Mesenchymal stem cell (in vitro differentiated cells and primary cell): Measurements from ENCODE around the gene FASTKD2.

Experiments
- DNase-seq: peaks from one replicate; pipeline ENCODE4 v3.0.0-alpha.2; 2013
- H2AFZ ChIP-seq: one replicate; pipeline ENCODE4 v1.6.1; 2013; ENCODE audit warnings: low read depth, mild to moderate bottlenecking, control low read depth, inconsistent platforms, low read length, moderate library complexity
- H2AK5ac ChIP-seq: 2 replicates; pipeline ENCODE4 v1.6.1; 2013; ENCODE audit warnings: low read length, moderate library complexity, mild to moderate bottlenecking, inconsistent platforms; ENCODE audit not compliant: severe bottlenecking
- H2BK120ac ChIP-seq: one replicate; pipeline ENCODE4 v1.6.1; 2013; ENCODE audit warnings: low read depth, mild to moderate bottlenecking, inconsistent platforms, low read length, moderate library complexity
- H2BK12ac ChIP-seq, 2 experiments: one replicate each; pipeline ENCODE4 v1.6.1; 2013; ENCODE audit warnings: inconsistent platforms in 2 of 2, low read length in 2 of 2, mild to moderate bottlenecking in 2 of 2, moderate library complexity in 2 of 2, control low read depth in 1 of 2
- H2BK15ac ChIP-seq: one replicate; pipeline ENCODE4 v1.6.1; 2013; ENCODE audit warnings: mild to moderate bottlenecking, low read depth, inconsistent platforms; ENCODE audit not compliant: poor library complexity, severe bottlenecking
- H2BK5ac ChIP-seq: 2 replicates; pipeline ENCODE4 v1.6.1; 2013; ENCODE audit warnings: low read depth, mild to moderate bottlenecking, low read length, control low read depth, inconsistent platforms; ENCODE audit not compliant: poor library complexity, severe bottlenecking
- H3K14ac ChIP-seq, 2 experiments: one replicate each; pipeline ENCODE4 v1.6.1; 2013; ENCODE audit warnings: inconsistent platforms in 2 of 2, low read length in 2 of 2, control low read depth in 1 of 2, mild to moderate bottlenecking in 1 of 2, moderate library complexity in 1 of 2
- H3K18ac ChIP-seq, 2 experiments: one replicate each; pipeline ENCODE4 v1.6.1; 2013; ENCODE audit warnings: inconsistent platforms in 2 of 2, low read length in 2 of 2, control low read depth in 1 of 2, low read depth in 1 of 2, mild to moderate bottlenecking in 1 of 2
- H3K23ac ChIP-seq, 2 experiments: one replicate each; pipeline ENCODE4 v1.6.1; 2013; ENCODE audit warnings: inconsistent platforms in 2 of 2, low read length in 2 of 2, mild to moderate bottlenecking in 2 of 2, moderate library complexity in 2 of 2, control low read depth in 1 of 2
- H3K27ac ChIP-seq: 2 replicates; pipeline ENCODE4 v1.5.1; 2013; ENCODE audit warnings: mild to moderate bottlenecking, moderate library complexity, low read length, control low read depth, inconsistent platforms; ENCODE audit not compliant: poor library complexity, severe bottlenecking
- H3K27me3 ChIP-seq, 2 experiments: 2 replicates each; pipeline versions ENCODE4 v1.6.1 to v1.7.0; 2013; ENCODE audit warnings: low read length in 2 of 2, mild to moderate bottlenecking in 2 of 2, moderate library complexity in 2 of 2, control low read depth in 1 of 2, inconsistent platforms in 1 of 2; ENCODE audit not compliant: control insufficient read depth in 1 of 2, insufficient read depth in 1 of 2
- H3K36me3 ChIP-seq, 2 experiments: 2 replicates each; pipeline versions ENCODE4 v1.6.1 to v1.7.0; 2013; ENCODE audit warnings: low read length in 2 of 2, control low read depth in 1 of 2, inconsistent platforms in 1 of 2, low read depth in 1 of 2, mild to moderate bottlenecking in 1 of 2; ENCODE audit not compliant: insufficient read depth in 2 of 2, control insufficient read depth in 1 of 2
- H3K4ac ChIP-seq, 2 experiments: one replicate each; pipeline ENCODE4 v1.6.1; 2013; ENCODE audit warnings: inconsistent platforms in 2 of 2, low read length in 2 of 2, mild to moderate bottlenecking in 2 of 2, moderate library complexity in 2 of 2, control low read depth in 1 of 2, low read depth in 1 of 2
- H3K4me1 ChIP-seq: 2 replicates; pipeline ENCODE4 v1.6.1; 2013; ENCODE audit warnings: low read depth, low read length, control low read depth; ENCODE audit not compliant: control insufficient read depth, insufficient read depth
- H3K4me2 ChIP-seq: 2 replicates; pipeline ENCODE4 v1.6.1; 2013; ENCODE audit warnings: low read length, mild to moderate bottlenecking, inconsistent platforms; ENCODE audit not compliant: poor library complexity, severe bottlenecking
- H3K4me3 ChIP-seq, 2 experiments: 2 replicates each; pipeline versions ENCODE4 v1.5.1 to v1.7.0; 2013; ENCODE audit warnings: low read length in 2 of 2, mild to moderate bottlenecking in 2 of 2, control low read depth in 1 of 2, low read depth in 1 of 2; ENCODE audit not compliant: insufficient read depth in 1 of 2
- H3K79me1 ChIP-seq: replicated peaks from 2 replicates; pipeline ENCODE4 v1.6.1; 2013; ENCODE audit warnings: mild to moderate bottlenecking, control low read depth, low read length, inconsistent platforms; ENCODE audit not compliant: poor library complexity, severe bottlenecking
- H3K9ac ChIP-seq: 2 replicates; pipeline ENCODE4 v1.7.0; 2013; ENCODE audit warnings: mild to moderate bottlenecking, low read length, moderate library complexity
- H3K9me3 ChIP-seq: 2 replicates; pipeline ENCODE4 v1.7.0; 2013; ENCODE audit warnings: mild to moderate bottlenecking, low read length; ENCODE audit not compliant: control insufficient read depth
- H4K8ac ChIP-seq: one replicate; pipeline ENCODE4 v1.6.1; 2013; ENCODE audit warnings: inconsistent platforms, mild to moderate bottlenecking, low read length, moderate library complexity
- H4K91ac ChIP-seq: one replicate; pipeline ENCODE4 v1.6.1; 2013; ENCODE audit warnings: mild to moderate bottlenecking, low read length, inconsistent platforms
- WGBS: methylation state at CpG from one replicate; pipeline ENCODE4 v1.1.7; 2013; ENCODE audit warnings: mixed read lengths; 5-methylcytosine and 5-hydroxymethylcytosine counted together

FASTKD2 gene

GRCh38 chr2:206764673-206765241, 649 bp upstream of the FASTKD2 start:
- Histone ChIP-seq H3K27ac (peak overlapping the region; percentile 89), H2BK120ac (no peak overlapping the region), H3K23ac (no peak overlapping the region), H3K4me1 (peaks cover 3% of the 10 kb centered on the region), H3K36me3 (peaks cover 0 to 31% of the 10 kb centered on the region in 2 experiments), H3K9me3 (no peaks in the 10 kb centered on the region), H2AK5ac (no peak overlapping the region), H4K8ac (peak overlapping the region; percentile 92), H3K79me1 (peaks cover 13% of the 10 kb centered on the region), H4K91ac (no peak overlapping the region), H3K27me3 (peaks cover 14% of the 10 kb centered on the region in 2 experiments), H3K4ac (no peak overlapping the region), H2BK15ac (no peak overlapping the region), H2AFZ (peak overlapping the region; percentile 55), H3K4me3 (peak overlapping the region; percentile 74 to 98), H2BK5ac (no peak overlapping the region), H3K18ac (no peak overlapping the region), H3K14ac (no peak overlapping the region), H3K4me2 (peak overlapping the region; percentile 62), H3K9ac (peak overlapping the region; percentile 100), H2BK12ac (no peak overlapping the region)
- WGBS, result 8% methylated on average over 18 of the region's 18 CpGs
- DNase-seq, result no peak

GRCh38 chr2:206766057-206766930, 888 bp downstream of the FASTKD2 start:
- WGBS, result 89% methylated on average over 3 of the region's 12 CpGs
- no peak overlapping the region for H2BK120ac ChIP-seq
- peaks cover 9 to 10% of the 10 kb centered on the region in 2 experiments for H3K27me3 ChIP-seq
- H2BK5ac ChIP-seq, result no peak overlapping the region
- H3K4me1 ChIP-seq, result peaks cover 3% of the 10 kb centered on the region
- no peak overlapping the region for H2BK15ac ChIP-seq
- no peak overlapping the region for H4K8ac ChIP-seq
- H3K27ac ChIP-seq, result no peak overlapping the region
- peaks cover 15% of the 10 kb centered on the region for H3K79me1 ChIP-seq
- no peak overlapping the region for H3K4ac ChIP-seq
- H3K4me2 ChIP-seq, result peak overlapping the region; percentile 71
- H3K4me3 ChIP-seq, result peak overlapping the region; percentile 74 to 98
- no peaks in the 10 kb centered on the region for H3K9me3 ChIP-seq
- H4K91ac ChIP-seq, result no peak overlapping the region
- H2AFZ ChIP-seq, result no peak overlapping the region
- H3K9ac ChIP-seq, result peak overlapping the region; percentile 100
- H2BK12ac ChIP-seq, result no peak overlapping the region
- no peak for DNase-seq
- H3K23ac ChIP-seq, result no peak overlapping the region
- no peak overlapping the region for H2AK5ac ChIP-seq
- H3K14ac ChIP-seq, result no peak overlapping the region
- H3K36me3 ChIP-seq, result peaks cover 0 to 44% of the 10 kb centered on the region in 2 experiments
- H3K18ac ChIP-seq, result no peak overlapping the region

- H3K79me1 ChIP-seq, result peaks cover 8% of the 10 kb centered on the region
- no peak overlapping the region for H2AK5ac ChIP-seq
- no peak overlapping the region for H3K14ac ChIP-seq
- no CpG with 5 or more reads among the region's 1 CpG for WGBS
- H3K9me3 ChIP-seq, result peaks cover 19% of the 10 kb centered on the region
- no peak overlapping the region for H3K4me3 ChIP-seq
- H3K27me3 ChIP-seq, result no peaks in the 10 kb centered on the region
- H3K23ac ChIP-seq, result no peak overlapping the region
- H3K4ac ChIP-seq, result no peak overlapping the region
- DNase-seq, result no peak
- no peak overlapping the region for H2AFZ ChIP-seq
- H3K4me2 ChIP-seq, result no peak overlapping the region
- H4K91ac ChIP-seq, result no peak overlapping the region
- no peak overlapping the region for H4K8ac ChIP-seq
- peaks cover 3 to 97% of the 10 kb centered on the region in 2 experiments for H3K36me3 ChIP-seq
- H2BK15ac ChIP-seq, result no peak overlapping the region
- H2BK5ac ChIP-seq, result no peak overlapping the region
- H2BK12ac ChIP-seq, result no peak overlapping the region
- no peak overlapping the region for H3K9ac ChIP-seq
- no peak overlapping the region for H3K27ac ChIP-seq
- H3K4me1 ChIP-seq, result no peaks in the 10 kb centered on the region
- H3K18ac ChIP-seq, result no peak overlapping the region
- H2BK120ac ChIP-seq, result no peak overlapping the region
Measured at GRCh38 chr2:206774871-206775270, 9.5 kb downstream of the FASTKD2 start.

- H3K9ac ChIP-seq, result no peak overlapping the region
- no peaks in the 10 kb centered on the region for H3K4me1 ChIP-seq
- DNase-seq, result no peak
- no peak overlapping the region for H3K27ac ChIP-seq
- H3K18ac ChIP-seq, result no peak overlapping the region
- no peak overlapping the region for H2BK5ac ChIP-seq
- H4K91ac ChIP-seq, result no peak overlapping the region
- peaks cover 9% of the 10 kb centered on the region for H3K79me1 ChIP-seq
- no peak overlapping the region for H3K4me2 ChIP-seq
- no peak overlapping the region for H2BK15ac ChIP-seq
- no peak overlapping the region for H3K23ac ChIP-seq
- no peak overlapping the region for H3K14ac ChIP-seq
- H3K4me3 ChIP-seq, result no peak overlapping the region
- H3K9me3 ChIP-seq, result peaks cover 31% of the 10 kb centered on the region
- H3K4ac ChIP-seq, result no peak overlapping the region
- H2AFZ ChIP-seq, result no peak overlapping the region
- H3K27me3 ChIP-seq, result no peaks in the 10 kb centered on the region
- H3K36me3 ChIP-seq, result peaks cover 2 to 95% of the 10 kb centered on the region in 2 experiments
- no peak overlapping the region for H2AK5ac ChIP-seq
- H4K8ac ChIP-seq, result no peak overlapping the region
- no peak overlapping the region for H2BK12ac ChIP-seq
- no peak overlapping the region for H2BK120ac ChIP-seq
Measured at GRCh38 chr2:206776432-206776831, 11.0 kb downstream of the FASTKD2 start.
